Fibroblast of the aortic adventitia (primary cell): ENCODE measurements around the gene WDR6. TPM values are rescaled to one million over a fixed set of nuclear protein-coding genes. Genes with fewer than 3 reads are reported as not detected.
A peak's percentile ranks its signal among the peaks of the same experiment; 100 is the strongest.

Experiments used
- small RNA-seq: library from RNA; depleted of rRNA; stranded (forward); fragments of <200 nt; gene quantifications from one replicate; pipeline ENCODE3, GENCODE V24; 2012
- total RNA-seq: library from RNA; depleted of rRNA; stranded (reverse); fragments of >200 nt; gene quantifications from 2 replicates; pipeline ENCODE4 v1.2.3, GENCODE V29; 2012; ENCODE audit warnings: low replicate concordance

The WDR6 gene
- total RNA-seq, 1 donor, result 65.4 TPM

Small RNA genes lying within 50 kb of the gene (small RNA-seq; reads per million reads assigned to genes)
- 21,899 reads per million, percentile 100 among the genes with 10 or more reads in this experiment for gene MIR191
- gene MIR425, result 796 reads per million, percentile 99 among the genes with 10 or more reads in this experiment

Other genes starting within 250 kb of the WDR6 start
- 33.9 and 43.4 TPM in 2 replicates for gene PRKAR2A, start 159.5 kb upstream of the WDR6 start, total RNA-seq
- gene SLC25A20, start 108.5 kb upstream of the WDR6 start, total RNA-seq, result 17.7 and 20.9 TPM in 2 replicates
- 68.6 and 106 TPM in 2 replicates for gene ARIH2, start 88.5 kb upstream of the WDR6 start, total RNA-seq
- 22.2 and 49.1 TPM in 2 replicates for gene P4HTM, start 17.1 kb upstream of the WDR6 start, total RNA-seq
- gene DALRD3, start 11.2 kb downstream of the WDR6 start, total RNA-seq, result 32.6 and 46.4 TPM in 2 replicates
- gene NDUFAF3, start 14.7 kb downstream of the WDR6 start, total RNA-seq, result 22.1 and 41.0 TPM in 2 replicates
- 313 and 402 TPM in 2 replicates for gene IMPDH2, start 22.0 kb downstream of the WDR6 start, total RNA-seq
- 33.8 and 75.3 TPM in 2 replicates for gene QRICH1, start 86.7 kb downstream of the WDR6 start, total RNA-seq
- 306 and 348 TPM in 2 replicates for gene QARS1, start 97.4 kb downstream of the WDR6 start, total RNA-seq
- gene USP19, start 113.4 kb downstream of the WDR6 start, total RNA-seq, result 23.7 and 36.0 TPM in 2 replicates
- 202 and 937 TPM in 2 replicates for gene LAMB2, start 125.7 kb downstream of the WDR6 start, total RNA-seq
- gene CCDC71, start 158.9 kb downstream of the WDR6 start, total RNA-seq, result 14.8 and 22.7 TPM in 2 replicates
- gene KLHDC8B, start 164.2 kb downstream of the WDR6 start, total RNA-seq, result 23.8 and 91.7 TPM in 2 replicates